Right hindlimb (tissue), 1 donor: ENCODE results near the gene ZNF236.

Source experiments
- DNase-seq: peaks from one replicate; pipeline ENCODE4 v3.0.0-alpha.2; 2018

ZNF236 gene

GRCh38 chr18:76821875-76822505 is 367 bp upstream of the ZNF236 start:
- peak; percentile 75 for DNase-seq

DNA sequence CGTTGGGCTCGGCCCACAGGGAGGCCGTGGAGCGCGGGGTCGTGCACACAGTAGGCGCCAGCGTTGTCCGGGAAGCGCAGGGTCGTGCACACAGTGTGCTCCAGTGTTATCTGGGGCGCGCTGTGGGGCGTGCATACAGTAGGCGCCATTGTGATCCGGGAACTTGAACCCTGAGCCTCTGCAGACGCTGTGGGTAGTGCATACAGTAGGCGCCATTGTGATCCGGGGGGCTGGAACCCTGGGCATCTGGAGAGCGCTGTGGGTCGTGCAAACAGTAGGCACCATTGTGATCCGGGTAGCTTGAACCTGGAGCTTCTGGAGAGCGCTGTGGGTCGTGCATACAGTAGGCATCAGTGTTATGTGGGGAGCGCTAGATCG is 793 bp downstream of the ZNF236 start:
- DNase-seq, result no peak

DNA sequence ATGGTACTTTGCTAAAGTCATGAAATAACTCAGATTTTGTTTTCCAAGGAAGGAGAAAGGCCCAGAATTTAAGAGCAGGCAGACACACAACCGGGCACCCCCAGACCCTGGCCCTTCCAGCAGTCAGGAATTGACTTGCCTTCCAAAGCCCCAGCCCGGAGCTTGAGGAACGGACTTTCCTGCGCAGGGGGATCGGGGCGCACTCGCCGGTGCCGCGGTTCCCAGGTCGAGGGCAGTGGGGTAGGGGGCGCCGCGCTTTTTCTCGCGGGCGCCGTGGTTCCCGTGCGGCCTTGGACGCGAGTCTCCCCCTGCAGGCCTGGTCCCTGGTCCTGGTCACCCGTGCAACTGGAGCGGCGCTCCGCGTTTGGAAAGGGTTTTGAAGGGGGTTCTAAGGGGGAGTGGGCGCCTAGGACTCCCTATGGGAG is 1.2 kb downstream of the ZNF236 start:
- DNase-seq, result peak; percentile 50

- no peak for DNase-seq
Observed at GRCh38 chr18:76824145-76824676, 1.9 kb downstream of the ZNF236 start.

DNA sequence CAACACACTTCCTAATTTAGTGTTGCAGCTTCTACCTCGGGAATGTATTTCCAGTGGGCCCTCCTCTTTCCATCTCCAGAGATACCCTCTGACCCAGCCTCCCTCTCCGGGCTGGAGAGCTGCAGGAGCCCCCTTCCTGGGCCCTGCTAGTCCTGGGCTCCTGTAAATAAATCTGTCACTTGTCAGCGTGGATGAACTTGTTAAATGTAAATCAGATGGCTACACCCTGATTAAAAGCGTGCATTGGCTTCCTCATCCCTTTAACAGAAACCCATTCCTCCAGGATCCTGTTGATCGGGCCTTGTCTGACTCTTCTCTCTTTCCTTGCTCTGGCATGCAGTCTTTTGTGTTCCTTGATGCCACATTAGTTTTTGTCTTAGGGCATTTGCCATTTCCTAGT is 2.4 kb downstream of the ZNF236 start:
- DNase-seq, result no peak

- no peak for DNase-seq
Observed at GRCh38 chr18:76827205-76828200, 5.1 kb downstream of the ZNF236 start.

DNA sequence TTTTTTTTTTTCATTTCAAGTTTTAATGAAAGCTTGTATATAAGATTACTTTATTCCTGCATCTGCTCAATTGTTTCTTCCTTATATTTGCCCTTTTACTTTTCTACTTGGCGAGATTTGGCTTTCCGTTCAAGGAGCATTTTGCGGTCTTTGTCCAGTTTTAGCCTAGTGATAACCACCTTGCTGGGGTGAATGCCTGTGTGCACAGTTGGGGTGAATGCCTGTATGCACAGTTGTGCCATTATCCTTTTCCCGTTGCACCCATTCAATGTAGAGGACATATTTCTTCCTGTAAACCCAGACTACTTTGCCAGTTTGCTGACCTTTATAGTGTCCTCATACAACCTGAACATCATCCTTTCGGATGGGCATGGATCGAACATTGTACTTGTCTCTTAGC is 12.0 kb downstream of the ZNF236 start:
- DNase-seq, result no peak

GRCh38 chr18:76835380-76835779 is 13.0 kb downstream of the ZNF236 start:
- DNase-seq, result no peak

DNA sequence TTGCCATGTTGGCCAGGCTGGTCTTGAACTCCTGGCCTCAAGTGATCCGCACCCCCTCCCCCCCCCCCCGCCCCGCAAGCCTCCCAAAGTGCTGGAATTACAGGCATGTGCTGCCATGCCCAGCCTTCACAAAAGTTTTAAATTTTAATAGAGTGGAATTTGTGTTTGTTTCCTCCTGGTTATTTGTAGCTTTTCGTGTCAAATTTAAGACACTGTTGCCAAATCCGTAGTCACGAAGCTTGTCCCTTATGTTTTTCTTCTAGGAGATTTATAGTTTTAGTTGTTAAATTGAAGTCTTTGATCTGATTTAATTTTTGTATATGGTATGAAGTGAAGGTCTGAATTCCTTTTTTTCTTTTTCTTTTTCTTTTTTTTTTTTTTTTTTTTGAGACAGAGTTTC is 14.7 kb downstream of the ZNF236 start:
- DNase-seq, result no peak

GRCh38 chr18:76838182-76838581 is 15.8 kb downstream of the ZNF236 start:
- no peak for DNase-seq

- DNase-seq, result no peak
Observed at GRCh38 chr18:76839086-76839794, 16.9 kb downstream of the ZNF236 start.

GRCh38 chr18:76842837-76843530 is 20.6 kb downstream of the ZNF236 start:
- no peak for DNase-seq

- no peak for DNase-seq
Observed at GRCh38 chr18:76844144-76844543, 21.8 kb downstream of the ZNF236 start.

DNA sequence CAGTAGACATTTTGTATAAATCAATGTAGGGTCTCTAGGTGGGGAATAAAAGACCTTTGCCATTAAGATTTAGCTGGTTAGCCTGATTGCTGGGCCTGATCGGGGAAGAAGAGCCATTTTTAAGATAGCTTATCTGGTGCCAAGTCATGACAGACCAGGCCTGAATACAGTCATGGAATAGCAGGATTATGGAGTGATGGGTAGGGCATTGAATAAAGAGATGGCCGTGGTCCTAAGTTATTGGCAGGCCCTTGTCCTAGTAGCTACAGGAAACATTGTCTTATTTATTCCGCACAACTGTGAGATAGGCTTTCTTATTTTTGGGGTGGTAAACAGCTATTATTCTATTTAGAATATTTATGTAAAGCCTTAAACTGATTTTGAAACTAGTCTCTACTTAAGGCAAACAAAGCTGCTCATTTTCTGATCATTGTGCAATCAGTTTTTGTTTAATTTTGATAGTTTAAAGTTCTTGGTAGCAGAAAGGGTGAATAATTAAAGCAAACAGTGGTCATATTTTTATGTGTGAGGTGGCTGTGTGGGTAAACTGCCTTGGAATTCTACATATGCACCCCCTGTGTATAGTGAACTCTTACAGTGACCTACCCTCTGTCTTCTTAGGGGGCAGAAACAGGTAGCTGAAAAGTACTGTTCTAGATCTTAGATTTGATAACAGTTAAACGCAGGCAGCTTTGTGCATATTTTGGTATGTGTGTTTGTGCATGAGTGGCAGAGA is 22.6 kb downstream of the ZNF236 start:
- no peak for DNase-seq

DNA sequence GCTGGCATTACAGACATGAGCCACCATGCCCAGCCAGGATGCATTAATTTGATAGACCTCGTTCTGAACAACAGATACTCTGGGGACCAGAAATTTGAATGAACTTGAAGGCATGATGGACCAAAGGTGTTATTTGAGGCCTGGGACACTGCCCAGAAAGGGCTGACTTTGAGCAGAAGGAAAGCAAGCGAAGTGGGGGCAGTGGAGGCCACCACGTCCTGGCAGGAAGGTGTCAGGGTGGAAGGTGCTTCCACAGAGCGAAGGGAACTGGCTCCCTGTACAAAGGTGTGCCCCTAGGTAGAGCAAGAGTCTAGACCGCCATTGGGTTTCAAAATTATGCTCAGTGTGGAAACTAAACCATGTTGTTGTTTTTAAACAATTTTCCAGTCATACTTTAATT is 23.9 kb downstream of the ZNF236 start:
- no peak for DNase-seq

- DNase-seq, result no peak
Observed at GRCh38 chr18:76847916-76848315, 25.6 kb downstream of the ZNF236 start.

- DNase-seq, result no peak
Observed at GRCh38 chr18:76850112-76850511, 27.8 kb downstream of the ZNF236 start.

DNA sequence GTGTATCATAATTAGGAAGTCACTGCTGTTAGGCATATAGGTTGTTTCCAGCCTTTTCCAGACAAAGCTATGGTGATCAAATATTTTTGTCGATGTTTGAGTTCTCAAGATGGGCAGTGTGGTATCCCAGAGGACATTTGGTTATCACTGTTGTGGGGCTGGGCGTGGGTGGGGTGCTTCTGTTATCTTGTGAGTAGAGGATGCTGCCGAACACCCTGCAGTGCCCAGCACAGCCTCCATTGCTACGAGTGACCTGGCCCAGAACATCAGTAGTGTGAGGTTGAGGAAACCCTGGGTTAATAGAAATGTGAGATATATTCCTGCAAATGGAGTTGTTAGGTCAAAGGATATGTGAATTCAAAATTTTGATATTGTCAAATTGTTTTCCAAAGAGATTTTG is 33.2 kb downstream of the ZNF236 start:
- DNase-seq, result no peak

DNA sequence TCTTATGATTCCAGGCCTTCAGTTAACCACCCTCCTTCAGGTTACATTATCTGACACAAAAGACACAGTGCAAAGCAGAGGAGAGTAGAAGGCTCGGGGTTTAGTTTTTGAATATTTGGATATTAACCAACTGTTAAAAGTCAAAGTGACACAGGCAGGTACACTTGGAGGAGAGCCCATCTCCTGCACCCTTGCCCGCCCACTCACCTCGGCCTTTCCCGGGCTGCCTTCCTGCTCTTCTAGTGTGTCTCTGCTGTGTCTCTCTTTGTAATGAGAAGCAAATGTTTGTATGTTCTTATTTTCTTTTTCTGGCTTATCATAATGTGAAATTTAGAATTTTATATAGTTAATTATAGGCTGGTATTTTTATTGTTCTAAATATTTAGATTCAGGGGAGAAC is 35.1 kb downstream of the ZNF236 start:
- no peak for DNase-seq

GRCh38 chr18:76859474-76860339 is 37.4 kb downstream of the ZNF236 start:
- no peak for DNase-seq

- DNase-seq, result no peak
Observed at GRCh38 chr18:76860411-76860810, 38.1 kb downstream of the ZNF236 start.
